Fibroblast of peridontal ligament (primary cell): ENCODE results near the gene PUS3.

Experiments
- DNase-seq: peaks from one replicate; pipeline ENCODE4 v3.0.0-alpha.2; 2010; ENCODE audit errors: extremely low read depth

Gene PUS3

GRCh38 chr11:125902927-125903710, at the start of gene PUS3:
Gene PUS3, minus strand, starts transcription at chr11:125903206. Its CDS starts 6,922 bp downstream, at chr11:125896284.
- DNase-seq: peak; percentile 78

- no peak for DNase-seq
Measured at GRCh38 chr11:125952559-125952958, 49.6 kb upstream of the PUS3 start.

DNA sequence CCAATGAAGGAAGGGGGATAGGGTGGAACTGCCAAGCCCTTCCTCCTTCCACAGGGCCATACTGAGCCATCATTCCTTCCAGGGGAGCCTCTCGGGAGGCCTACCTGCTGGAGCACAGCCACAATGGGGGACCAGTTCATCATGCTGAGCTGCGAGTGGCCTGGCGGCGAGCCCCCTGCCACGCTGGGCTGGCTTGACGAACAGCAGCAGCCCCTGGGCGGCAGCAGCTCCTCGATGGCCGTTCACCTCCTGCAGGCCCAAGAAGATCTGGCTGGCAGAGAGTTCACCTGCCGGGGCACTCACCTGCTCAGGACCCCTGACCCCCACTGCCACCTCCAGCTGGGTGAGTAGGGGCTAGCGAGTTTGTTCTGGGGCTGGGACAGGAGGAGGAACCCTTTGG, 48.7 kb upstream of the PUS3 start:
- no peak for DNase-seq

GRCh38 chr11:125950696-125951651, 48.0 kb upstream of the PUS3 start:
- peak; percentile 18 for DNase-seq

DNA sequence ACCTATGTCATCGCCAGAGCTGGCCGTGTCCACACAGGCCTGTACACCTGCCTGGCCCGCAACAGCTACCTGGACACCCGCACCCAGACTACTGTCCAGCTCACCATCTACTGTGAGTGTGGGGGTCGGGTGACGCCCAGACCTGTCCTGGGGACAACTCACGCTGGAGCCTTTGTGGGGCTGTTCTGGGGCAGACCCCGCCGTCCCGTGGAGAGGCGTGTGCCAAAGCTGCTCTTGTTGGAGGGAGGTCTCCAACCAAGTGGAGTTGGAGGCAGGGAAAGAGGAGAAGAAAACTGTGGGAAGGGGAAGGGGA, 47.1 kb upstream of the PUS3 start:
- no peak for DNase-seq

- no peak for DNase-seq
Measured at GRCh38 chr11:125949271-125950177, 46.5 kb upstream of the PUS3 start.

- no peak for DNase-seq
Measured at GRCh38 chr11:125948278-125949051, 45.5 kb upstream of the PUS3 start.

GRCh38 chr11:125947419-125948277, 44.6 kb upstream of the PUS3 start:
- DNase-seq: no peak

DNA sequence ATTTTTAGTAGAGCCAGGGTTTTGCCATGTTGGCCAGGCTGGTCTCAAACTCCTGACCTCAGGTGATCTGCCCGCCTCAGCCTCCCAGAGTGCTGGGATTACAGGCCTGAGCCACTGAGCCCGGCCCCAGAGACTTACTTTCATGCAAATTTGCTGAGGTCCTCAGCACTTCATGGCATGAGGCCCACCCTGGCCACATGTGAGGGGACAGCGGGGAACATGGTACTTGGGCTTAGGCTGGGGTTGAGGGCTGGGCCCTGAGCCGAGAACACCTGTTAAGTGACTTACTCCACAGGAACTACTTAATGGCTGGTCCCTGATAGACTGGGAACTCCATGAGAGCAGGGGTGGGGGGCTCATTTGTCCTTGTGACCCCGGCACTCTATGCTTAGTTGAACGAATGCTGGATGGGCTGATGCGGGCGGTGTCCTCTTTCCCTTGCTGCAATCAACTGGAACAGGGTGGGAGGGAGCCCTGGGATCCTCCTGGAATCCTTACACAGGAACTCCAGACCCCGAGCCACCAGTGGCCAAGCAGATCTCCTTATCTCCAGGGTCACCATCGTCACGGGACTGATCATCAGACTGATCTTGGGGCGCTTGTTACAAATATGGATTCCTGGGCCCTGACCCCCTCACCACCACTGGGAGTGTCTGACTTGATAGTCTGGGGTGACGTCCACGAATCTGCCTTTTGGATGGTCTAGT, 43.9 kb upstream of the PUS3 start:
- DNase-seq: no peak

GRCh38 chr11:125945797-125946520, 43.0 kb upstream of the PUS3 start, which contains the start of gene VSIG10L2:
Gene VSIG10L2, plus strand, starts transcription at chr11:125946044. Its CDS starts 12 bp downstream, at chr11:125946056.
- DNase-seq: no peak

GRCh38 chr11:125945011-125945796, 42.2 kb upstream of the PUS3 start:
- no peak for DNase-seq

GRCh38 chr11:125944350-125945010, 41.5 kb upstream of the PUS3 start:
- no peak for DNase-seq

GRCh38 chr11:125943661-125944349, 40.8 kb upstream of the PUS3 start:
- no peak for DNase-seq

DNA sequence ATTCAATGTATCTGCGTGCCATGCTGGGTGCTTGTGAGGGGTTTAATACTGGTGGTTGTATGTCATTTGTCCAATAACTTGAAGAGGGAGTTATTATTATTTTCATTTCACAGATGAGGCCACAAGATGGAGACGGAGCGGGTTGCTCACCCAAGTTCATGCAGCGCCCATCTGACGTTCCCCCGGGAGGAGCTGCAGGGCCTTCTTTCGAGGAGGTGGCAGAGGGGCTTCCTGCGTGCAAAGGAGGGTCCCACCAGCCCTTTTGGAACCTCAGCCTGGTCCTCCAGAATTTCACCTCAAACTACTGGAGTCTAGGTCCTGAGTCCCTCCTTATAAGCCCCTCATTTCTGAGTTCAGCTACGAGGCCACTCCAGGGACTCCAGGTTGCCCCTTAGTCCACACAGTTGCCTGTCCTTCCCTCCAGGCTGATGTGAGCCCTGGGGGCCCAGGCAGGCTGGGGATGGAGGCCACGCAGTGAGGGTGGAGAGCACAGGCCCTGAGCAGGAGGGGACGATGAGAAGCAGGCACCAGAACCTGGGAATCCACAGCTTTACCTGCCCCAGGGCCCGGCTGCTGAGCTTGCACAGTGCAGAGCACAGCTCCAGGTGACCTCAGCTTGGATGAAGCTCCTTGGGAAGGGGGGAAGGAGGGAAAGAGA, 39.9 kb upstream of the PUS3 start:
- DNase-seq: no peak

GRCh38 chr11:125941619-125942611, 38.9 kb upstream of the PUS3 start:
- DNase-seq: peak; percentile 8
